ENCODE data around the gene HPCAL4.

The HPCAL4 gene

DNA sequence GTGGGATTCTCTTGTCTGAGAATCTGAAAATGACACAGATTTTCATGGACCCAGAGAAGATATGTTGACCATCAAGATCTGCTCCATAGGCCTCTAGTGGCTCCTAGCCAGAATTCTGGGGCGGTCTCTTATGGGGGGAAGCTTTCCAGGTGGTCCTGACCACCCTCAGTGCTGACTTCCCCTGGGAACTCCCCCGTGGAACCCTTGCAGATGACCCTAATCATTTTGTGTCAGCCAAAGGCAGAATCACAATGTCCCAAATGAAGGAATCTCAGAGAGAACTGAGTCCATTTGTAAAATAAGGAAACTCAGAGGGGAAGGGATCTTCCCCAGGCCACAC is 55.4 kb downstream of the HPCAL4 start (continued):
- TF ChIP-seq, protein P1, sequence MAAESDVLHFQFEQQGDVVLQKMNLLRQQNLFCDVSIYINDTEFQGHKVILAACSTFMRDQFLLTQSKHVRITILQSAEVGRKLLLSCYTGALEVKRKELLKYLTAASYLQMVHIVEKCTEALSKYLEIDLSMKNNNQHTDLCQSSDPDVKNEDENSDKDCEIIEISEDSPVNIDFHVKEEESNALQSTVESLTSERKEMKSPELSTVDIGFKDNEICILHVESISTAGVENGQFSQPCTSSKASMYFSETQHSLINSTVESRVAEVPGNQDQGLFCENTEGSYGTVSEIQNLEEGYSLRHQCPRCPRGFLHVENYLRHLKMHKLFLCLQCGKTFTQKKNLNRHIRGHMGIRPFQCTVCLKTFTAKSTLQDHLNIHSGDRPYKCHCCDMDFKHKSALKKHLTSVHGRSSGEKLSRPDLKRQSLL (tag by site-specific recombination; IDR thresholded peaks at IDR 0.05) = no peak
- TF ChIP-seq ZNF140 (tag by site-specific recombination; IDR thresholded peaks at IDR 0.05) (no peak), ZNF37A (tag by site-specific recombination; IDR thresholded peaks at IDR 0.05) (no peak), ZNF132 (tag by site-specific recombination; IDR thresholded peaks at IDR 0.05; ENCODE audit: borderline replicate concordance) (no peak), ZNF112 (tag by site-specific recombination; IDR thresholded peaks at IDR 0.05) (no peak), ZNF529 (tag by site-specific recombination; IDR thresholded peaks at IDR 0.05; ENCODE audit: insufficient replicate concordance) (no peak), ZNF549 (tag by site-specific recombination; IDR thresholded peaks at IDR 0.05) (no peak)
- TF ChIP-seq, protein P2, sequence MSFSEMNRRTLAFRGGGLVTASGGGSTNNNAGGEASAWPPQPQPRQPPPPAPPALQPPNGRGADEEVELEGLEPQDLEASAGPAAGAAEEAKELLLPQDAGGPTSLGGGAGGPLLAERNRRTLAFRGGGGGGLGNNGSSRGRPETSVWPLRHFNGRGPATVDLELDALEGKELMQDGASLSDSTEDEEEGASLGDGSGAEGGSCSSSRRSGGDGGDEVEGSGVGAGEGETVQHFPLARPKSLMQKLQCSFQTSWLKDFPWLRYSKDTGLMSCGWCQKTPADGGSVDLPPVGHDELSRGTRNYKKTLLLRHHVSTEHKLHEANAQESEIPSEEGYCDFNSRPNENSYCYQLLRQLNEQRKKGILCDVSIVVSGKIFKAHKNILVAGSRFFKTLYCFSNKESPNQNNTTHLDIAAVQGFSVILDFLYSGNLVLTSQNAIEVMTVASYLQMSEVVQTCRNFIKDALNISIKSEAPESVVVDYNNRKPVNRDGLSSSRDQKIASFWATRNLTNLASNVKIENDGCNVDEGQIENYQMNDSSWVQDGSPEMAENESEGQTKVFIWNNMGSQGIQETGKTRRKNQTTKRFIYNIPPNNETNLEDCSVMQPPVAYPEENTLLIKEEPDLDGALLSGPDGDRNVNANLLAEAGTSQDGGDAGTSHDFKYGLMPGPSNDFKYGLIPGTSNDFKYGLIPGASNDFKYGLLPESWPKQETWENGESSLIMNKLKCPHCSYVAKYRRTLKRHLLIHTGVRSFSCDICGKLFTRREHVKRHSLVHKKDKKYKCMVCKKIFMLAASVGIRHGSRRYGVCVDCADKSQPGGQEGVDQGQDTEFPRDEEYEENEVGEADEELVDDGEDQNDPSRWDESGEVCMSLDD (tag by site-specific recombination; IDR thresholded peaks at IDR 0.05) = no peak
- TF ChIP-seq, protein P3, sequence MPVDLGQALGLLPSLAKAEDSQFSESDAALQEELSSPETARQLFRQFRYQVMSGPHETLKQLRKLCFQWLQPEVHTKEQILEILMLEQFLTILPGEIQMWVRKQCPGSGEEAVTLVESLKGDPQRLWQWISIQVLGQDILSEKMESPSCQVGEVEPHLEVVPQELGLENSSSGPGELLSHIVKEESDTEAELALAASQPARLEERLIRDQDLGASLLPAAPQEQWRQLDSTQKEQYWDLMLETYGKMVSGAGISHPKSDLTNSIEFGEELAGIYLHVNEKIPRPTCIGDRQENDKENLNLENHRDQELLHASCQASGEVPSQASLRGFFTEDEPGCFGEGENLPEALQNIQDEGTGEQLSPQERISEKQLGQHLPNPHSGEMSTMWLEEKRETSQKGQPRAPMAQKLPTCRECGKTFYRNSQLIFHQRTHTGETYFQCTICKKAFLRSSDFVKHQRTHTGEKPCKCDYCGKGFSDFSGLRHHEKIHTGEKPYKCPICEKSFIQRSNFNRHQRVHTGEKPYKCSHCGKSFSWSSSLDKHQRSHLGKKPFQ (tag by site-specific recombination; IDR thresholded peaks at IDR 0.05) = no peak
- TF ChIP-seq, protein P4, sequence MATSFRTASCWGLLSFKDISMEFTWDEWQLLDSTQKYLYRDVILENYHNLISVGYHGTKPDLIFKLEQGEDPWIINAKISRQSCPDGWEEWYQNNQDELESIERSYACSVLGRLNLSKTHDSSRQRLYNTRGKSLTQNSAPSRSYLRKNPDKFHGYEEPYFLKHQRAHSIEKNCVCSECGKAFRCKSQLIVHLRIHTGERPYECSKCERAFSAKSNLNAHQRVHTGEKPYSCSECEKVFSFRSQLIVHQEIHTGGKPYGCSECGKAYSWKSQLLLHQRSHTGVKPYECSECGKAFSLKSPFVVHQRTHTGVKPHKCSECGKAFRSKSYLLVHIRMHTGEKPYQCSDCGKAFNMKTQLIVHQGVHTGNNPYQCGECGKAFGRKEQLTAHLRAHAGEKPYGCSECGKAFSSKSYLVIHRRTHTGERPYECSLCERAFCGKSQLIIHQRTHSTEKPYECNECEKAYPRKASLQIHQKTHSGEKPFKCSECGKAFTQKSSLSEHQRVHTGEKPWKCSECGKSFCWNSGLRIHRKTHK (tag by site-specific recombination; IDR thresholded peaks at IDR 0.05) = no peak
- TF ChIP-seq, protein P5, sequence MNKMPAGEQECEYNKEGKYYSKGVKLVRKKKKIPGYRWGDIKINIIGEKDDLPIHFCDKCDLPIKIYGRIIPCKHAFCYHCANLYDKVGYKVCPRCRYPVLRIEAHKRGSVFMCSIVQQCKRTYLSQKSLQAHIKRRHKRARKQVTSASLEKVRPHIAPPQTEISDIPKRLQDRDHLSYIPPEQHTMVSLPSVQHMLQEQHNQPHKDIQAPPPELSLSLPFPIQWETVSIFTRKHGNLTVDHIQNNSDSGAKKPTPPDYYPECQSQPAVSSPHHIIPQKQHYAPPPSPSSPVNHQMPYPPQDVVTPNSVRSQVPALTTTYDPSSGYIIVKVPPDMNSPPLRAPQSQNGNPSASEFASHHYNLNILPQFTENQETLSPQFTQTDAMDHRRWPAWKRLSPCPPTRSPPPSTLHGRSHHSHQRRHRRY (tag by site-specific recombination; IDR thresholded peaks at IDR 0.05) = no peak

DNA sequence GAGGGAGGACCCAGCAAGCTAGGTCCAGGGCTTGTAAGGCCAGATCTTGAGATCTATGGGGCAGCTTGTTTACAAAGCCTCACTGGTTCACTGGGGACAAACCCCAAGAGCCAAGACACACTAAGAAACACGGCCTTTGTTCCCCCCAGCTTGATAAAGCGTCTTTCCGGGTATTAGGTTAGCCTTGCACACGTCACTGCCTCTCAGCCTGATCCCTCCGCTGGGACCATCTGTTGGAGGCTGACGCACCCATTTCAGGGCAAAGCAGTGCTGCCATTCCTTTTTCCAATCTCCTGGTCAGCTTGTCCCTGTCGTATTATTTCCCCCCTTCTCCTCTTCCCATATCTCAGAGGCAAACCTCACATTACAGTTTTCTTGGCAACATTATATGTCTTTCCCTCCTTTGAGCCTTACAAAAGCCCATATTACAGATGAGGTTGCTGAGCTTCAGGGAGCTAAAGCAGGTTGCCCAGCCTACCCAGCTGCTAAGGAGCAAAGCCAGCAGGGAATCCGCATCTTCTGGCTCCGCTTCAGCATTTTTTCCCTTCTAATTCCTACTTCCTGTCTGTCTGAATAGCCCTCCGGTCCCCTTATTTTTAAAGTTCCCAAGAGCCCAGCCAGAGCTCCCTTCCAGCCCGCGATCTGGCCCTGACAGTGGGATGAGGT is 55.9 kb downstream of the HPCAL4 start:
- Histone ChIP-seq H3K9me3 (ENCODE audit: control insufficient read depth, insufficient read depth, low read depth, low read length) (no peaks in the 10 kb centered on the region), H3K36me3 (ENCODE audit: control insufficient read depth in 2 of 2, insufficient read depth in 1 of 2, low read length in 2 of 2) (peaks cover 0 to 21% of the 10 kb centered on the region in 2 experiments; a peak in 1 of 3 replicates), H3K27ac (ENCODE audit: extremely low read depth, low read depth, low read length) (no peak overlapping the region), H3K4me3 (ENCODE audit: low read depth, low read length) (no peak overlapping the region), H3K4me1 (ENCODE audit: control insufficient read depth, insufficient read depth, low read length) (no peaks in the 10 kb centered on the region)
- ChIA-PET CTCF (interaction anchor here (0.9 to 2.3 kb wide), 6 partner anchors 17 to 537 kb away, joined by 3 to 14 read pairs (median 4); no protein-coding TSS in a partner anchor), POLR2A (no interaction called here)
- no peak for TF ChIP-seq EGR2 (tag by site-specific recombination; IDR thresholded peaks at IDR 0.05; ENCODE audit: low read depth)
- TF ChIP-seq ZNF792 (tag by site-specific recombination; IDR thresholded peaks at IDR 0.05) = no peak
- TF ChIP-seq ZNF791 (tag by site-specific recombination; IDR thresholded peaks at IDR 0.05) = no peak
- TF ChIP-seq ZNF558 (tag by site-specific recombination; IDR thresholded peaks at IDR 0.05) = no peak
- TF ChIP-seq ZNF155 (tag by site-specific recombination; IDR thresholded peaks at IDR 0.05) = no peak

All from HEK293 (cell line).